Activated CD8-positive, alpha-beta memory T cell treated with anti-CD3 and anti-CD28 coated beads, Interleukin-2, amount 50 U/mL, for 1 hour (primary cell): ENCODE results near the gene AR.
"Not testable (repeated sequence)": the region's sequence is repeated elsewhere in the genome, so short reads cannot be mapped to it uniquely, and the experiment has no call there.

Experiments
- DNase-seq: peaks from one replicate; pipeline ENCODE4 v3.0.0-alpha.2; 2020; ENCODE audit errors: extremely low read depth

The AR gene

GRCh38 chrX:67637293-67637692 is 93.5 kb downstream of the AR start:
- DNase-seq, result not testable (repeated sequence)

DNA sequence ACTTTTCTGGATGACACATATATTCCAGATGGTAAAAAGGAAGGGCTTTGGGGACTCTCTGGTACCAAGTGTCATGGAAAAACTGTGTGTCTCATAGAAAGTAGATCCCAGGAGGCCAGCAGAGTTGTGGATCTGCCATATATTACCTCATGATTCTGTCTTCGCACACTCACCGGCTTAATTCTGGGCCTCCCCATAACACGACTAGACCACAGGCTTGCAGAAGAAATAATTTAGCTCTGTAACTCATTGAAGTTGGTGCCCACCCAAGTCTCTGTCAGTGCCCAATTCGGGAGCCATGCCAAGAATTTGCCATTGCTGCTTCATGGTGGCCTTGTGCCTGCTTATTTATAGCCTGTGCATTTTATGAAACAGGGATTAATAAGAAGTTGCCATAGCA is 104.5 kb downstream of the AR start:
- no peak for DNase-seq

DNA sequence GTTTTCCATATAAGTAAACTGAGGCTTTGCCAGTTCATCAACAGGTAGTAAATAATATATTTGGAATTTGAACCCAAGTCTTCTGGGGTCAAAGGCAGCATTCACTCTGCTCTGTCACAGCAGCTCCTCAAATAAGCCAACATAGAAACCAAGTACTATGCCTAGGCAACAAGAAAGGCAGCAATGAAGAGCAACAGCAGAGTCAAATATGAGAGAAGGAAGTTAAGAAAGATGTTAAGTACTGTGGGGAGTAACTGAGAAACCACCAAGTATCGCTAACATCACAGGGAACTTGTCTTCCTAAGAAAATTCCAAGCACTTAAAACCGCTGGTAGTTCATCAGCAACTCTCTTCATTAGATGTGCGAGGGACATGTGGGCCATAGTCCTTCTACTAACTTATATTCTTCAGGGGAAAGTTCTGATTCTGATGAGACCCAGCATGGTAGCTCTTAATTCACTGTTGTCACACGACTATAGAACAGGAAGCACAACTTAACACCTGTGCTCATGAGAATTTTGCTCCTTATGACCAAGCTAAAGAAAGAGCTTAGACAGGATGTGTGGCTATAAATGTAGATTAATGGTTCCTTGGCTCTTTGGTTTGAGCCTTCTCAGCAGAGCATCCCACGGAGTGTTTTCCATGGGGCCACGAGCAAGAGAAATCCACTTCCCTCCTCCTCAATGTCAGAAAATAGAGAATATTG is 107.8 kb downstream of the AR start:
- DNase-seq, result no peak

- DNase-seq, result no peak
Observed at GRCh38 chrX:67652543-67652942, 108.7 kb downstream of the AR start.

GRCh38 chrX:67654301-67654700 is 110.5 kb downstream of the AR start:
- no peak for DNase-seq

- no peak for DNase-seq
Observed at GRCh38 chrX:67665583-67665982, 121.8 kb downstream of the AR start.

- DNase-seq, result not testable (repeated sequence)
Observed at GRCh38 chrX:67670717-67671116, 126.9 kb downstream of the AR start.

DNA sequence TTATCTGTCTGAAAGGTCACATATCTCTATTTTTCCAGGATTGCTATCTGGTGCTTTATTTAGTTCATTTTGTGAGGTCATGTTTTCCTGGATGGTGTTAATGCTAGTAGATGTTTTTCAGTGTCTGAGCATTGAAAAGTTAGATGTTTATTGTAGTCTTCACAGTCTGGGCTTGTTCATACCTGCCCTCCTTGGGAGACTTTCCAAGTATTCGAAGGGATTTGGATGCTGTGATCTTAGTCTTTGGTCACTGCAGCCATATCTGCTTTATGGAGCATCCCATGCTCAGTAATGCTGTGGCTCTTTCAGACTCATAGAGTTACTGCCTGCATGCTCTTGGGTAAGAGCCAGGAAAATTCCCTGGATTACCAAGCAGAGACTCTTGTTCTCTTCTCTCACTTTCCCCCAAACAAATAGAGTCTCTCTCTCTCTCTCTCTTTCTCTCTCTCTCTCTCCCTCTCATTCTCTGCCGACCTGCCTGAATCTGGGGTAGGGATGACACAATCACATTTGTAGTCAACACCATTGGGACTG is 130.0 kb downstream of the AR start:
- no peak for DNase-seq

DNA sequence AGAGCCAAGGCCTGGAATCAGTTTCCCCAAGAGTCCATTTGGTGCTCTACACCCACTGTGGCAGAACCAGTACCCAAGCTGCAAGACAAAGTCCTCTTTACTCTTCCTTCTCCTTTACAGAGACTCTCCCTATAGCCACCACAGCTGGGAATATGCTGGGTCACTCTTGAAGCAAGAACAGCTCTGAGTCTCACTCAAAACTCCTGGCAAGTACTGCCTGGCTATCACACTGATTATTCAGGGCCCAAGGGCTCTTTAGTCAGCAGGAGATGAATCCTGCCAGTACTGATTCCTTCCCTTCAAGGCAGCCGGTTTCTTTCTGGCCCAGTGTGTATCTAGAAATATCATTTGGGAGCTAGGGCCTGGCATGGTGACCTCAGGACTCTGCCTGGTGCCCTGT is 130.9 kb downstream of the AR start:
- DNase-seq, result no peak

DNA sequence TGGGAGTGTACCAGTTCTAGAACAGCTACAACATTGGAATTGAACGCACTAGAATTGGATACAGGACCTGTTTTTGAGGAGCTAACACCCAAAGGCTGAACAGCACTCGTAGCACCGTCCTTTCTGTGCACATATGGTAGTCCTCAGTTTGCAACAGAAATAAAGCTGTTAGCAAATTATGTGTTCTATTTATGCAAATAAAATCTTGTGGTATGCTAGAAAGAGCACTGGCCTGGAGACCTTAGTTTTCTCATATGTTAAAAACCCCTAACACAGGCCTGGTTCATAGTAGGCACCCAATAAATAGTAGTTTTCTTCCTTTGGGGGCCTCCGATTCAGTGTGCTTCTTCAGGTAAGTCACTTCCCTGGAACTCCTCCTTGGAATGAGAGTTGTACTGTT is 140.3 kb downstream of the AR start:
- DNase-seq, result no peak

DNA sequence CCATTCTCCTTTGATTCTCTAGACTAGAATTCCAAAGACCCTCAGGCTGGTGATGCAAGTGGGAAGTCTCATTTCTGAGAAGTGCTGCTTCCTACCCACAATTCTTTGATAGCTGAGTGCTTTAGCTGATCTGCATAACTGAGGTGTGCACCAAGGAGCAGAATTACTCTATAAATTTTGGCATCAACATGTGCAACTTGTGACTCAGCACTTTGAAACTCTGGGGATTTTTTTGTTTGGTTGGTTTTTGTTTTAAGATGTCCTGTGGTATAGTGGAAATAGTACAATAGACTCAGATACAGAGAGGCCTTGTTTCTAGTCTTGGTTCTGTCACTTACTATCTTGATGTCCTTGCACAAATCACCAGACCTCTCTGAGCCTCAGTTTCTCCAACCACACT is 148.4 kb downstream of the AR start:
- no peak for DNase-seq

- DNase-seq, result no peak
Observed at GRCh38 chrX:67693928-67694327, 150.1 kb downstream of the AR start.

DNA sequence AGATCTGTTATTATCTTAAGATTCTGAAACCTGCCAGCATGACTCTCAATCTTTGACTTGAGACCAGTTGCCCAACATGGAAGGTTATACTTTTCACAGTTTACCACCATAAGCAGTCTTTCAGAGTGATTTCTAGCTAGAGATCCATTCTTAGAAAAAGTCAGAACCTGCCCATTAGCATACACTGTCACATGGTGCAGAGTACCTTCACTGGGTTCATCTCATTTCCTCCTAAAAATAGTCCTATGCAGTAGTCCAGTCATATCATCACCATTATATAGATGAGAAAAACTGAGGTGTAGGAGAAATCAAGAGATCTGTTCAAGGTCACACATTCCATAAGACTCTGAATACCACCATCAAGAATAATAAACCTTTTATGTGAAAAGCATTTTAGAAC is 153.6 kb downstream of the AR start:
- DNase-seq, result no peak

DNA sequence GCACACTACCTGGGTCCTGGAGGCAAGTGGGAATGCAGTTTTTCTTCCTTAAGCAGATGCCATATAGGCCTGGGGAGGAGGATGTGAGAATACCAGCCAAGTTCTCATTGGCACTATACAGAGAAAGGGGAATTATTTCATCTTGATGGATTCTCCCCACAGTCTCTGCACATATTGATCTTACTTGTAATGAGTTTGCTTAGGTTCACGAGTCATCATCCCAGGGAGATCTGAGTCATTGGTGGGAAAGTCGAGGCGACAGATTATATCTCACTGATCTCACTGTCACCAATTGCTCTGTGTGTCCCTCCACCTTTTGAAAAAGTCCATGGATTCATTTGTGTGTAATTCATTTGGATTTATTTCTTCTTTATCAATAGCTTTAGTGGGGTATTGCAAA is 156.8 kb downstream of the AR start:
- no peak for DNase-seq

GRCh38 chrX:67714004-67714403 is 170.2 kb downstream of the AR start:
- no peak for DNase-seq

GRCh38 chrX:67717571-67717970 is 173.8 kb downstream of the AR start:
- no peak for DNase-seq

DNA sequence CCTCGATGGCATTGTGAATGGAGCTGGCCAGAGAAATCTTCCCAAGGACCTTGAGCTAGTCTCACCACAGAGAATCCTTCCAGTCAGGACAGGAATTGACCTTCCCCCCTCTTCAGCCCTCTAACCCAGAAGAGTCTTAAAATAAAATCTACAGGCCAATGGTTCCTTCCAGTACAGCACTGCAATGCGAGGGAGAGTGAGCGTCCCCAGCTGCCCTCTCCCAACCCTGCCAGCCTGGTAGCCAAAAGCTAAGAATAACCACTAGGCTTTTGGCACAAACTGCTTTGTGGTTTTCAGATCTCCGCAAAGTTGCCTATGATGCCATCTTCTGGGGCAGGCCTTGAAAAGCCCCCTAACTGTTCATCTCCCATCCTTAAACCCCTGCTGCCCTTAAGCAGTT is 175.1 kb downstream of the AR start:
- no peak for DNase-seq

GRCh38 chrX:67720344-67720743 is 176.5 kb downstream of the AR start:
- DNase-seq, result no peak

DNA sequence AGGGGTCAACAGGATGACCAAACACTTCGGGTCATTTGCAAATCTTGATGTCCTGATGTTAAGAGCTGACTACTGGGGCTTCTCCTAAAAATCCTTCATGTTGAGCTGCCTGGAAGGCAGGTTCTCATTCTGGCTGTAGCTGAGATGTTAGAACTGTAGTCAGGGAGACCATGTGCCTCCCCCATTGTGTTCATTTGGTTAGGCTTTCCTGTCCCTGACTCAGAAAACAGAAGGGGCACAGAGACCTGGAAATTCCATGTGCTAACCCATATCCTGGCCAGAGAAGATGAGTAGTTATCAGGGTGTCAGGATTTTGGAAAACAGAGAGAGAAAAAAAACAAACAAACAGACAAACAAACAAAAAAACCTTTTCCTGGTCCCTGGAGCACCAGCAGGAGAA is 177.5 kb downstream of the AR start:
- no peak for DNase-seq

GRCh38 chrX:67723580-67724351 is 179.9 kb downstream of the AR start:
- no peak for DNase-seq

DNA sequence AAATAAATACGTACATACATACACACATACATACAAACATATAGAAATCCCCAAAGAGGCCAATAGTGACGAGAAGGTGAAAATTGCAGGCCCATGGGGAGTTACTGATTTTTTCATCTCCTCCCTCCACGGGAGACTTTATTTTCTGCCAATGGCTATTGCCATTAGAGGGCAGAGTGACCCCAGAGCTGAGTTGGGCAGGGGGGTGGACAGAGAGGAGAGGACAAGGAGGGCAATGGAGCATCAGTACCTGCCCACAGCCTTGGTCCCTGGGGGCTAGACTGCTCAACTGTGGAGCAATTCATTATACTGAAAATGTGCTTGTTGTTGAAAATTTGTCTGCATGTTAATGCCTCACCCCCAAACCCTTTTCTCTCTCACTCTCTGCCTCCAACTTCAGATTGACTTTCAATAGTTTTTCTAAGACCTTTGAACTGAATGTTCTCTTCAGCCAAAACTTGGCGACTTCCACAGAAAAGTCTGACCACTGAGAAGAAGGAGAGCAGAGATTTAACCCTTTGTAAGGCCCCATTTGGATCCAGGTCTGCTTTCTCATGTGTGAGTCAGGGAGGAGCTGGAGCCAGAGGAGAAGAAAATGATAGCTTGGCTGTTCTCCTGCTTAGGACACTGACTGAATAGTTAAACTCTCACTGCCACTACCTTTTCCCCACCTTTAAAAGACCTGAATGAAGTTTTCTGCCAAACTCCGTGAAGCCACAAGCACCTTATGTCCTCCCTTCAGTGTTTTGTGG is 180.7 kb downstream of the AR start:
- no peak for DNase-seq

GRCh38 chrX:67725471-67725870 is 181.7 kb downstream of the AR start:
- no peak for DNase-seq

DNA sequence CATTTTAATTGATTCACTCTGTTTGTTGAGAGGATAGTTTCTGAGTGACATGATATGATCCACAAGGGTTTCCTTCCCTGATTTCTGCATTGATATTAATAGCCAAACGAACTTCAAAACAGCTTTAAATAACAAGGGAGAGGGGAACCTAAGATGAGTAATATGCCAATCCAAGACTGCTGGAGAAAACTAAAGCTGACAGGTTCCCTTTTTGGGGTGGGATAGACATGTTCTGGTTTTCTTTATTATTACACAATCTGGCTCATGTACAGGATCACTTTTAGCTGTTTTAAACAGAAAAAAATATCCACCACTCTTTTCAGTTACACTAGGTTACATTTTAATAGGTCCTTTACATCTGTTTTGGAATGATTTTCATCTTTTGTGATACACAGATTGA is 182.2 kb downstream of the AR start:
- no peak for DNase-seq
